ENCODE measurements around the gene MICU1. TPM values are rescaled to one million over a fixed set of nuclear protein-coding genes. Genes with fewer than 3 reads are reported as not detected.

The MICU1 gene
- total and polyA plus RNA-seq, 2 of the 13 experiments (the other 11 are each of a cell fraction or from before 2014, with no cell fraction given) = 32.5 to 56.1 TPM

- TF ChIP-seq, protein P1, sequence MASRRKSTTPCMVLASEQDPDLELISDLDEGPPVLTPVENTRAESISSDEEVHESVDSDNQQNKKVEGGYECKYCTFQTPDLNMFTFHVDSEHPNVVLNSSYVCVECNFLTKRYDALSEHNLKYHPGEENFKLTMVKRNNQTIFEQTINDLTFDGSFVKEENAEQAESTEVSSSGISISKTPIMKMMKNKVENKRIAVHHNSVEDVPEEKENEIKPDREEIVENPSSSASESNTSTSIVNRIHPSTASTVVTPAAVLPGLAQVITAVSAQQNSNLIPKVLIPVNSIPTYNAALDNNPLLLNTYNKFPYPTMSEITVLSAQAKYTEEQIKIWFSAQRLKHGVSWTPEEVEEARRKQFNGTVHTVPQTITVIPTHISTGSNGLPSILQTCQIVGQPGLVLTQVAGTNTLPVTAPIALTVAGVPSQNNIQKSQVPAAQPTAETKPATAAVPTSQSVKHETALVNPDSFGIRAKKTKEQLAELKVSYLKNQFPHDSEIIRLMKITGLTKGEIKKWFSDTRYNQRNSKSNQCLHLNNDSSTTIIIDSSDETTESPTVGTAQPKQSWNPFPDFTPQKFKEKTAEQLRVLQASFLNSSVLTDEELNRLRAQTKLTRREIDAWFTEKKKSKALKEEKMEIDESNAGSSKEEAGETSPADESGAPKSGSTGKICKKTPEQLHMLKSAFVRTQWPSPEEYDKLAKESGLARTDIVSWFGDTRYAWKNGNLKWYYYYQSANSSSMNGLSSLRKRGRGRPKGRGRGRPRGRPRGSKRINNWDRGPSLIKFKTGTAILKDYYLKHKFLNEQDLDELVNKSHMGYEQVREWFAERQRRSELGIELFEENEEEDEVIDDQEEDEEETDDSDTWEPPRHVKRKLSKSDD (CRISPR knock-in tag; IDR thresholded peaks at IDR 0.05; ENCODE audit: low read depth) = no peak
- TF ChIP-seq, protein P2, sequence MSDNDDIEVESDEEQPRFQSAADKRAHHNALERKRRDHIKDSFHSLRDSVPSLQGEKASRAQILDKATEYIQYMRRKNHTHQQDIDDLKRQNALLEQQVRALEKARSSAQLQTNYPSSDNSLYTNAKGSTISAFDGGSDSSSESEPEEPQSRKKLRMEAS (IDR thresholded peaks at IDR 0.05) = peak; percentile 61
- no peak for TF ChIP-seq FOSL1 (CRISPR knock-in tag; IDR thresholded peaks at IDR 0.05; ENCODE audit: borderline replicate concordance)
Observed at GRCh38 chr10:72375585-72375984, 250.3 kb downstream of the MICU1 start (continued).

GRCh38 chr10:72375173-72375572 is 250.7 kb downstream of the MICU1 start:
- Histone ChIP-seq H3K4me3 (replicated peaks in 1 of 3; ENCODE audit: insufficient read depth in 1 of 3, low read depth in 2 of 3, low read length in 3 of 3) (no peak overlapping the region), H3K27me3 (ENCODE audit: control insufficient read depth in 1 of 2, insufficient read depth in 2 of 2, low read length in 2 of 2) (no peaks in the 10 kb centered on the region), H3K79me2 (ENCODE audit: insufficient read depth, low read length) (no peaks in the 10 kb centered on the region), H3K36me3 (replicated peaks in 1 of 2; ENCODE audit: control insufficient read depth in 1 of 2, insufficient read depth in 2 of 2, low read length in 2 of 2) (peaks cover 8 to 40% of the 10 kb centered on the region in 2 experiments; a peak in 4 of 5 replicates), H3K9me3 (ENCODE audit: low read length) (no peaks in the 10 kb centered on the region), H4K20me1 (ENCODE audit: insufficient read depth, low read length) (no peaks in the 10 kb centered on the region), H3K27ac (ENCODE audit: extremely low read length, insufficient read depth, low read length) (no peak overlapping the region), H3K4me1 (ENCODE audit: insufficient read depth, low read length) (no peaks in the 10 kb centered on the region), H3K4me2 (ENCODE audit: low read depth, low read length) (no peak overlapping the region), H3K9ac (ENCODE audit: insufficient read depth, low read depth, low read length) (no peak overlapping the region), H2AFZ (ENCODE audit: low read length) (no peak overlapping the region)
- FAIRE-seq = peak; percentile 37
- POLR2A ChIA-PET = interaction anchor here (1.7 kb wide), 1 partner anchor 20 kb away, joined by 5 read pairs; the partner anchor contains the start of gene DNAJB12
- in situ Hi-C loops (cut with HindIII; ENCODE audit: extremely low pct_ligation_motif_present, low pct_unique_long_range_greater_than_20kb) = no loop called here
- TF ChIP-seq, protein P3, sequence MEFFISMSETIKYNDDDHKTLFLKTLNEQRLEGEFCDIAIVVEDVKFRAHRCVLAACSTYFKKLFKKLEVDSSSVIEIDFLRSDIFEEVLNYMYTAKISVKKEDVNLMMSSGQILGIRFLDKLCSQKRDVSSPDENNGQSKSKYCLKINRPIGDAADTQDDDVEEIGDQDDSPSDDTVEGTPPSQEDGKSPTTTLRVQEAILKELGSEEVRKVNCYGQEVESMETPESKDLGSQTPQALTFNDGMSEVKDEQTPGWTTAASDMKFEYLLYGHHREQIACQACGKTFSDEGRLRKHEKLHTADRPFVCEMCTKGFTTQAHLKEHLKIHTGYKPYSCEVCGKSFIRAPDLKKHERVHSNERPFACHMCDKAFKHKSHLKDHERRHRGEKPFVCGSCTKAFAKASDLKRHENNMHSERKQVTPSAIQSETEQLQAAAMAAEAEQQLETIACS (CRISPR knock-in tag; IDR thresholded peaks at IDR 0.05) = no peak
- peak; percentile 19; the same call in 1 of the 2 replicates for TF ChIP-seq STAG1 (CRISPR knock-in tag; IDR thresholded peaks at IDR 0.05)
- CTCF ChIA-PET (ENCODE audit: low intra/inter-chr PET ratio, low total read pairs) = interaction anchor here (1.2 kb wide), 1 partner anchor 459 kb away, joined by 3 read pairs; no protein-coding TSS in a partner anchor
- intact Hi-C loops (cut with micrococcal nuclease; ENCODE audit: unreplicated experiment) = loop anchor here (1.0 to 10.0 kb wide), 3 partner anchors 251 to 690 kb away; partner anchors contain the start of gene MICU1
- WGBS (ENCODE audit: low lambda C conversion rate) = 97% methylated on average over 3 of the region's 3 CpGs
- no TSS peak for BruUV-seq (replicated peaks)
- peak; percentile 68 for ATAC-seq
- DNase-seq (ENCODE audit: low spot score) = no peak

All from HepG2 (cell line).